Subcutaneous adipose tissue (tissue), 4 donors: Measurements from ENCODE around the gene CELSR1. TPM values are rescaled to one million over a fixed set of nuclear protein-coding genes. Genes with fewer than 3 reads are reported as not detected.

Experiments used
- total RNA-seq, 4 donors: library from RNA; depleted of rRNA; stranded (reverse); fragments of >200 nt; gene quantifications; one replicate each; pipeline ENCODE4 v1.1.0, GENCODE V29; 2016
- TF ChIP-seq, protein P1 (sequence below): fragments of 450-650 bp; IDR thresholded peaks from one replicate; pipeline ENCODE4 v1.5.1; 2016; ENCODE audit warnings: low read depth, mild to moderate bottlenecking, control low read depth, antibody characterized with exemption, moderate library complexity

CELSR1 gene
- total RNA-seq, 4 donors from 2014 or later = 0.16 to 5.6 (median 1.5) TPM

DNA sequence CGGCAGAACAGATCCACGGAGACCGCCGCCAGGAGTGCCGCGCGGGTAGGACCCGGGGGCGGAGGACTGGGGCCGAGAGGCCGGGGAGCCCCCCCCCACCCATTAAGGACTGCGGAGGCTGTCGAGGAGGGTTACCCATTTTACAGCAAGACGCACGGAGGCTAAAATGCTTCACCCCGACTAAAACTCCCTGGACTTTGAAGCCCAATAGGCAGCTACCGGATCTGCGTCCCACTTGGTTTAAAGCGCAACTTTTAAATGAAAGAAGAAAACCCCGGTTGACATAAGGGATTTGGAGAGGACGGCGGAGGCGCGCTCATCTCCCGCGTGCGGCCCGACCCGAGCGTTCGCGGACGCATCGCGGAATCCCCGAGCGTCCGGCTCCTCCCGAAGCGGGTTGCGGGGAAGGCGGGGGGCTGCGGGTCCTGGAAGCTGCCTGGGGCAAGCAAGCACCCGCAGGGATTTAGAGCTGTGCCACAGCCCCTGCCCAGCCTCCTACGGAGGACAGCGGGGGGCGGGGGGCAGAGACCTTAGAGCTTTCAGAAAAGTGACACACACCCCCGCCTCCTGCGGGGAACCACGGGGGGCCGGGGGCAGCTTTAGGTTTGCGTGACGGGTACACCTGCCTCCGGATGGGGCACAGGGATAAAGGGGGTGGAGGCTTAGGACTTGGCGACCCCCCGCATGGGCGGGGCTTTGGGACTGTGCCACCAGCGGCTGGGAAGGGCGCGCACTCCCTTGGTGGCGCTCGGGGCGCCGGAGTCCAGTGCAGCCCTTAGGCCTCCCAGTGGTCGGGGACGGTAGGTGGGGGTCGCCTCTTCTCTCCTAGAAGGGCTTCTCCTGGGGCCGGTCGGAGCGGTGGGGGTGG, 760 bp upstream of the CELSR1 start:
- TF ChIP-seq, protein P1, sequence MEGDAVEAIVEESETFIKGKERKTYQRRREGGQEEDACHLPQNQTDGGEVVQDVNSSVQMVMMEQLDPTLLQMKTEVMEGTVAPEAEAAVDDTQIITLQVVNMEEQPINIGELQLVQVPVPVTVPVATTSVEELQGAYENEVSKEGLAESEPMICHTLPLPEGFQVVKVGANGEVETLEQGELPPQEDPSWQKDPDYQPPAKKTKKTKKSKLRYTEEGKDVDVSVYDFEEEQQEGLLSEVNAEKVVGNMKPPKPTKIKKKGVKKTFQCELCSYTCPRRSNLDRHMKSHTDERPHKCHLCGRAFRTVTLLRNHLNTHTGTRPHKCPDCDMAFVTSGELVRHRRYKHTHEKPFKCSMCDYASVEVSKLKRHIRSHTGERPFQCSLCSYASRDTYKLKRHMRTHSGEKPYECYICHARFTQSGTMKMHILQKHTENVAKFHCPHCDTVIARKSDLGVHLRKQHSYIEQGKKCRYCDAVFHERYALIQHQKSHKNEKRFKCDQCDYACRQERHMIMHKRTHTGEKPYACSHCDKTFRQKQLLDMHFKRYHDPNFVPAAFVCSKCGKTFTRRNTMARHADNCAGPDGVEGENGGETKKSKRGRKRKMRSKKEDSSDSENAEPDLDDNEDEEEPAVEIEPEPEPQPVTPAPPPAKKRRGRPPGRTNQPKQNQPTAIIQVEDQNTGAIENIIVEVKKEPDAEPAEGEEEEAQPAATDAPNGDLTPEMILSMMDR = no peak

DNA sequence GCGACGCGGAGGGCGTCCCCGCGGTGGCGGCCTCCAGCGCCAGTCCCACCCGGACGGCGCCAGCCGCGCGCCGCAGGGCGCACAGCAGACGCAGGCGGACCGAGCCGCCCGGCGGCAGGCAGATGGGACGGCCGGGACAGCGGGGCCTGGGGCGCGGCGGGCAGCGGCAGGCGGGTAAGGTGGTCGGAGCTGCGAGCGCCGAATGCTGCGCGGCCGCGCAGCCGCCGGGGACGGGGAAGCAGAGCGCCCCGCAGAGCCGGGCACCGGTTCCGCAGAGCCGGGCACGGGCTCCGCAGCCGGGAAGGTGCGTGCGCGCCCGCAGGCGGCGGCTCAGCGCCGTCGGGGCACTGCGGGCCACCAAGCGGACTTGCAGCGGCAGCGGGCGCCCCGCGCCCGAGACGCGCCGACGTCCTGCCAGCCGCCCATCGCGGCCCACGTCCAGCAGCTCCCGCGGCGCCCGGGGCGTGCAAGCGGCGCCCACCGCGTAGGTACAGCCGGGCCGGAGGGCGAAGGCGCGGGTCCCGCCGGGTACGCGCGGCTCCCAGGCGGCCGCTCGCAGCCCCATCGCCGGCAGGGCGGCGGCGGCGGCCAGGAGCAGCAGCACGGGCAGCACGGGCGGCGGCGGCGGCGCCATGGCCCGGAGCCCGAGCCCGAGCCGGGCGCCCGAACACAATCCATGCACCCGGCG, 739 bp downstream of the CELSR1 start:
- TF ChIP-seq, protein P1 = no peak

DNA sequence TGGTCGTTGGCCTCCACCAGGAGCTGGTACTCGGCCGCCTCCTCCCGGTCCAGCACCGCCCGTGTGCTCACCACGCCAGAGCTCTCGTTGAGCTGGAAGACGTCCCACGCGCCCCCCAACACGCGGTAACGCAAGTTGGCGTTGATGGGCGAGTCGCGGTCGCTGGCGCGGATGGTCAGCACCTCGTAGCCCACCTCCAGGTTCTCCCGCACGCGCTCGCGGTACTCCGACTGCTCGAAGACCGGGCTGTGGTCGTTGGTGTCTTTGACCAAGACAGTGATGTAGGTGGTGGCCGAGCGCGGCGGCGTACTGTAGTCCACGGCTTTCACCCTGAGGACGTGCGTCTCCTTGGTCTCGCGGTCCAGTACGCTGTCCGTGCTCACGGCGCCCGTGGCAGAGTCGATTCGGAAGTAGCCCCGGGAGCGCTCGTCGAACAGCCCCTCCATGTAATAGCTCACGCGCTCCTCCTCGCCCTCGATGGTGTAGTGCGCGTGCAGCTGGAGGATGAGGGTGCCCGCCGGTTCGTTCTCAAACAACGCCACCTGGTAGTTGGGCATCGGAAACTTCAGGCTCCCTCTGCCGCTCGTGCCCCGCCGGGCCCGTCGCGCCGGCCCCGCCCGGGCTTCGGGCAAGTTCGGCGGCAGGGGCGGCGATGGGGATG, 1.4 kb downstream of the CELSR1 start:
- TF ChIP-seq, protein P1 = no peak

DNA sequence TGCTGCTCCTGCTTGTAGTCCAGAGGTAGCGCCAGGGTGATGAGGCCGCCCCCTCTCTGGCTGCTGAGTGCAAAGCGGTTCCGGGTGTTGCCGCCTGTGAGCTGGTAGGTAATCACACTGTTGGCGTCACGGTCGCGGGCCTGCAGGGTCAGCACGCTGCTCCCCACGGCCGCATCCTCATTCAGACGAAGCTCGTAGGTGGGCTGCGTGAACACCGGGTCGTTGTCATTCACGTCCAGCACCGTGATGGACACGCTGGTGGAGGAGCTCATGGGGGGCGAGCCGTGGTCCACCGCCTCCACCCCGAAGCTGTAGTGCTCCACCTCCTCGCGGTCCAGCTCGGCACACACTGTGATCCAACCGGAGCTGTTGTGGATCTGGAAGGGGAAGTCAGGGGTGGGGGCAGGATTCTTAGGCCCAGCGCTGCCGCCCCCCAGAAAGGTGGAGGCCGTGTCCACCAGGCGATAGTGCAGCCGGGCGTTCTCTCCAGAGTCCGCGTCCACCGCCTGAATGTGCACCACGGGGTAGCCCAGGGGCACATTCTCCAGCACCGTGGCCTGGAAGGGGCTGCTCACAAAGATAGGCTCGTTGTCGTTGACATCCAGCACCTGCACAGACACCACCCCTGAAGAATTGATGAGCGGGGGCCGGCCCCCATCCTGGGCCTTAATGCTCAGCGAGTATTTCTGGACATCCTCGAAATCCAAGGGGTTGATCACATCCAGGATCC, 2.4 kb downstream of the CELSR1 start:
- TF ChIP-seq, protein P1 = no peak

DNA sequence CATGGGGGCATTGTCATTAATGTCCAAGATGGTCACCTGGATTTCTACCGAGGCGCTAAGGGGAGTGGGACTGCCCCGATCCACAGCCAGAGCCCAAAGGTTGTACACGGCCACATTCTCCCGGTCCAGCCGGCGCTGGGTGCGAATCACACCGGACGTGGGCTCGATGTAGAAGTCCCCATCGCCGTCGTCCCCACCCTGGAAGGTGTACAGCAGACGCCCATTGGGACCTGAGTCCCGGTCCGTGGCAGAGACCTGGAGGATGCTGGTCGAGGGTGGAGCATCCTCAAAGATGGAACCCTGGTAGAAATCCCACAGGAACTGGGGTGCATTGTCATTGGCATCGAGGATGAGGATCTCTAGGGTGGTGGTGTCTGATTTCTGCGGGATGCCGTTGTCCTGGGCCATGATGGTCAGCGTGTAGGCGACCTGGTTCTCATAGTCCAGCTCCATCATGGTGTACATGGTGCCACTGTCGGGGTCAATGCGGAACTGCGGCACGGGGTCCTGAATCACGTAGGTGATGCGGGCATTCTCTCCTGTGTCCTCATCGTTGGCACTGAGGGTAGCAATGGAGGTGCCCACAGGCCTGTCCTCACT, 3.1 kb downstream of the CELSR1 start:
- TF ChIP-seq, protein P1 = no peak

DNA sequence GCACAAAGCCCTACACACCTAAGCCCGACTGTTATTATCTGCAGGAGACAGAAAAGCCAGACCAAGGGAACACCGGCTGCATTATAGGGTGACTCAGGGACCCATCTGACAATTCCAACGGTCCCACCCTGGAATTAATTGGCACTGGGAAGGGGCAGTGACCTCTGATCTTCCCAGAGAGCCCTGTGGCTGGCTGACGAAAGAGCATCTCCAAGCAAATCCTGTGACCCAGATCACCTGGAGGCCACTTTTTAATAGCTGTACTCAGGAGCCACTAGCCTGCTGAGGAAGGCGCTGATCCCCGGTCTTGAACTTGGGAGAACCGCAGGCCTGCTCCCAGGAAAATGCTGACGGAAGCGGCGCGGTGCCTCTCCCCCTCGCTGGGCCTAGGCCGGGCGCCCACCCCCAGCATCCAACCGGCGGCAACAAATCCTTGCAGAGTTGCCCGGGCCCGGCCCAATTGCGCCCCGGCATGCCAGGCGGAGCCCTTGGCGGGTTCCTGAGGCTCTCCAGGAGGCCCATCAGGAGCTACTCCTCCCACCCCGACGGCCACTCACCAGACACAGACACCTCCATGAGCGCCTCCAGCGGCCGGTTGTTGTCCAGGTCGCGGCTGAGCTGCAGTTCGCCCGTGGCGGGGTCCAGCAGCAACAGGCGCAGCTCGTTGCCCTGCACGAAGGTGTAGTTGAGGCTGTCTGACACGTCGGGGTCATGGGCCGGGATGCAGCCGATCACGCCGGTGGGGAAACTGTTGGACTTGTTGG, 4.2 kb downstream of the CELSR1 start:
- TF ChIP-seq, protein P1 = no peak
